Liver (tissue), 9 donors: ENCODE data around the gene ZFX. TPM values are rescaled to one million over a fixed set of nuclear protein-coding genes. Genes with fewer than 3 reads are reported as not detected.
A peak's percentile ranks its signal among the peaks of the same experiment; 100 is the strongest.

ENCODE experiments used
- DNase-seq: peaks from one replicate; pipeline ENCODE4 v3.0.0-alpha.2; 2017; ENCODE audit warnings: low spot score
- H3K27ac ChIP-seq, 2 donors: one replicate each; pipeline ENCODE4 v1.7.0; 2013; ENCODE audit warnings: inconsistent platforms in 2 of 2, low read length in 2 of 2, control low read depth in 1 of 2, low read depth in 1 of 2, mild to moderate bottlenecking in 1 of 2
- H3K27me3 ChIP-seq, 4 donors: one replicate each; pipeline versions ENCODE4 v1.6.1 to v1.7.0; 2013; ENCODE audit warnings: low read length in 3 of 4, inconsistent platforms in 1 of 4, mild to moderate bottlenecking in 1 of 4, moderate library complexity in 1 of 4; ENCODE audit not compliant: control insufficient read depth in 4 of 4, insufficient read depth in 4 of 4
- H3K36me3 ChIP-seq, 4 donors: one replicate each; pipeline versions ENCODE4 v1.6.1 to v1.7.0; 2013; ENCODE audit warnings: low read length in 3 of 4, mild to moderate bottlenecking in 3 of 4, low read depth in 1 of 4, moderate library complexity in 1 of 4; ENCODE audit not compliant: control insufficient read depth in 4 of 4, insufficient read depth in 3 of 4
- H3K4me1 ChIP-seq, 4 donors: one replicate each; pipeline versions ENCODE4 v1.6.1 to v1.7.0; 2013; ENCODE audit warnings: low read length in 3 of 4, mild to moderate bottlenecking in 3 of 4, moderate library complexity in 1 of 4; ENCODE audit not compliant: control insufficient read depth in 4 of 4, insufficient read depth in 4 of 4
- H3K4me3 ChIP-seq, 3 donors: one replicate each; pipeline versions ENCODE4 v1.6.1 to v1.7.0; 2013; ENCODE audit warnings: low read length in 3 of 3, control low read depth in 1 of 3, low read depth in 1 of 3, mild to moderate bottlenecking in 1 of 3
- H3K9ac ChIP-seq, 2 donors: one replicate each; pipeline ENCODE4 v1.7.0; 2013; ENCODE audit warnings: low read length in 2 of 2, mild to moderate bottlenecking in 2 of 2, moderate library complexity in 2 of 2, control low read depth in 1 of 2, low read depth in 1 of 2
- H3K9me3 ChIP-seq, 4 donors: one replicate each; pipeline versions ENCODE4 v1.6.1 to v1.7.0; 2013; ENCODE audit warnings: low read length in 3 of 4; ENCODE audit not compliant: control insufficient read depth in 4 of 4
- FOXA1 ChIP-seq: IDR thresholded peaks from 2 replicates; pipeline ENCODE4 v1.6.1; 2016; ENCODE audit warnings: antibody characterized with exemption
- FOXA2 ChIP-seq: IDR thresholded peaks from 2 replicates; pipeline ENCODE4 v1.6.1; 2016; ENCODE audit warnings: antibody characterized with exemption
- GABPA ChIP-seq, 2 donors: IDR thresholded peaks in 1 of 2; conservative IDR thresholded peaks in 1 of 2; 2 replicates each; pipeline ENCODE4 v1.6.1; 2016; ENCODE audit warnings: antibody characterized with exemption in 2 of 2, mild to moderate bottlenecking in 1 of 2, moderate library complexity in 1 of 2
- HNF4A ChIP-seq, 2 donors: conservative IDR thresholded peaks; 2 replicates each; pipeline ENCODE4 v1.6.1; 2016; ENCODE audit warnings: antibody characterized with exemption in 2 of 2, mild to moderate bottlenecking in 2 of 2
- JUND ChIP-seq, 2 donors: IDR thresholded peaks; 2 replicates each; pipeline ENCODE4 v1.6.1; 2016; ENCODE audit warnings: antibody characterized with exemption in 2 of 2
- RAD21 ChIP-seq, 2 donors: IDR thresholded peaks; 2 replicates each; pipeline ENCODE4 v1.6.1; 2016; ENCODE audit warnings: antibody characterized with exemption in 2 of 2, mild to moderate bottlenecking in 2 of 2
- TAF1 ChIP-seq: conservative IDR thresholded peaks from 2 replicates; pipeline ENCODE4 v1.6.1; 2016; ENCODE audit warnings: antibody characterized with exemption, mild to moderate bottlenecking
- YY1 ChIP-seq: IDR thresholded peaks from 2 replicates; pipeline ENCODE4 v1.6.1; 2016; ENCODE audit warnings: antibody characterized with exemption, mild to moderate bottlenecking
- WGBS: extraction: QIAGEN DNeasy Blood & Tissue Kit; methylation state at CpG from one replicate; pipeline ENCODE4 v1.1.7; 2013; 5-methylcytosine and 5-hydroxymethylcytosine counted together
- polyA plus RNA-seq, 2 donors: library from polyadenylated mRNA; stranded (reverse) in 1 of 2; unstranded in 1 of 2; fragments of 200-250 nt in 1 of 2; fragments of >200 nt in 1 of 2; fragmentation: Nextera tagmentation in 1 of 2; extraction: Ambion mirVana in 1 of 2; gene quantifications; one replicate each; pipeline versions ENCODE4 v1.2.1 to v1.2.3, GENCODE V29; 2013 to 2015
- total RNA-seq, 2 donors: library from RNA; depleted of rRNA; stranded (reverse); fragments of >200 nt; gene quantifications; one replicate each; pipeline ENCODE4 v1.2.3, GENCODE V29; 2014
- TF ChIP-seq, protein P1 (sequence below): IDR thresholded peaks from 2 replicates; pipeline ENCODE4 v1.6.1; 2016; ENCODE audit warnings: antibody characterized with exemption
- TF ChIP-seq, protein P2 (sequence below): fragments of 150-350 bp; IDR thresholded peaks from 2 replicates; pipeline ENCODE4 v1.5.1; 2017; ENCODE audit warnings: improper control_type of control experiment, low read depth, low read length; ENCODE audit not compliant: missing input control
- TF ChIP-seq, protein P3 (sequence below): IDR thresholded peaks from 2 replicates; pipeline ENCODE4 v1.6.1; 2016; ENCODE audit warnings: antibody characterized with exemption
- TF ChIP-seq, protein P4 (sequence below): IDR thresholded peaks from 2 replicates; pipeline ENCODE4 v1.6.1; 2016; ENCODE audit warnings: antibody characterized with exemption, mild to moderate bottlenecking
- TF ChIP-seq, protein P5 (sequence below): IDR thresholded peaks from 2 replicates; pipeline ENCODE4 v1.6.1; 2016; ENCODE audit warnings: antibody characterized with exemption
- donor health status: healthy.
- donor health status: healthy.
- donor health status: healthy.
- donor health status: healthy.
- donor health status: healthy.

Gene ZFX
- total and polyA plus RNA-seq, 4 donors = 3.8 to 50.0 (median 19.0) TPM

DNA sequence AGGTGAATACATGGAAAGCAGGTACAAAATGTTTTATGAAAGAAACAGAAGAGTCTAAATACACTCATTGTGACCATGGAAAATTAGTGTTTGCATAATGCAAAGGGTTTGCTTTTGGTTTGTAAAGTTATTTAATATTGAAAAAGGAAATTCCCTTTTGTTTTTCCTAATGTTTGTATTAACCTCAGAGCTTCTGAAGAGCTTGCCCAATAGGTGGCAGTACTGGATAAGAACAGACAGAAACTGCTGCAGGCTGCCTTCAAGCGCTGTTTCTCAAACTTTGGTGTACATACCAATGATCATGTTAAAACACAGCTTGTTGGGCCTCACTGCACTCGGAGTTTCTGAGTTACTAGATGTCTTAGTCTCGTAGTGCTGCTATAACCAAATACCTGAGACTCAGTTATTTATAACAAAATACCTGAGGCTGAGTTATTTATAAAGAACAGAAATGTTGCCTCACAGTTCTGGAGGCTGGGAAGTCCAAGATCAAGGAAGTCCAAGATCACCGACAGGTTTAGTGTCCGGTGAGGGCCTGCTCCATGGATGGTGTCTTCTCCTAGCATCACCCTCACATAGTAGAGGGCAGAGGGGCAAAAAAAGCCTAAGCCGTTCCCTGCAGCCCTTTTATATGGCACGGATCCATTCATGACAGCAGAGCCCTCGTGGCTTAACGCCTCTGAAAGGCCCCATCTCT lies 110.2 kb downstream of the ZFX start:
- 74% methylated on average over 9 of the region's 9 CpGs for WGBS
- no peaks in the 10 kb centered on the region for H3K9me3 ChIP-seq
- no peak overlapping the region for H3K9ac ChIP-seq
- H3K36me3 ChIP-seq = no peaks in the 10 kb centered on the region
- H3K4me3 ChIP-seq = no peak overlapping the region
- DNase-seq = no peak
- no peak overlapping the region for H3K27ac ChIP-seq
- peaks cover 0 to 7% (median 3%) of the 10 kb centered on the region in 4 donors for H3K4me1 ChIP-seq
- TF ChIP-seq FOXA1 = no peak
- no peak for TF ChIP-seq TAF1
- no peak for TF ChIP-seq GABPA (IDR thresholded peaks at IDR 0.05 in 1 of 2, conservative IDR thresholded peaks at IDR 0.05 in 1 of 2)
- TF ChIP-seq, protein P1, sequence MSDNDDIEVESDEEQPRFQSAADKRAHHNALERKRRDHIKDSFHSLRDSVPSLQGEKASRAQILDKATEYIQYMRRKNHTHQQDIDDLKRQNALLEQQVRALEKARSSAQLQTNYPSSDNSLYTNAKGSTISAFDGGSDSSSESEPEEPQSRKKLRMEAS = no peak
- TF ChIP-seq, protein P2, sequence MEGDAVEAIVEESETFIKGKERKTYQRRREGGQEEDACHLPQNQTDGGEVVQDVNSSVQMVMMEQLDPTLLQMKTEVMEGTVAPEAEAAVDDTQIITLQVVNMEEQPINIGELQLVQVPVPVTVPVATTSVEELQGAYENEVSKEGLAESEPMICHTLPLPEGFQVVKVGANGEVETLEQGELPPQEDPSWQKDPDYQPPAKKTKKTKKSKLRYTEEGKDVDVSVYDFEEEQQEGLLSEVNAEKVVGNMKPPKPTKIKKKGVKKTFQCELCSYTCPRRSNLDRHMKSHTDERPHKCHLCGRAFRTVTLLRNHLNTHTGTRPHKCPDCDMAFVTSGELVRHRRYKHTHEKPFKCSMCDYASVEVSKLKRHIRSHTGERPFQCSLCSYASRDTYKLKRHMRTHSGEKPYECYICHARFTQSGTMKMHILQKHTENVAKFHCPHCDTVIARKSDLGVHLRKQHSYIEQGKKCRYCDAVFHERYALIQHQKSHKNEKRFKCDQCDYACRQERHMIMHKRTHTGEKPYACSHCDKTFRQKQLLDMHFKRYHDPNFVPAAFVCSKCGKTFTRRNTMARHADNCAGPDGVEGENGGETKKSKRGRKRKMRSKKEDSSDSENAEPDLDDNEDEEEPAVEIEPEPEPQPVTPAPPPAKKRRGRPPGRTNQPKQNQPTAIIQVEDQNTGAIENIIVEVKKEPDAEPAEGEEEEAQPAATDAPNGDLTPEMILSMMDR = peak; percentile 52
- TF ChIP-seq, protein P3, sequence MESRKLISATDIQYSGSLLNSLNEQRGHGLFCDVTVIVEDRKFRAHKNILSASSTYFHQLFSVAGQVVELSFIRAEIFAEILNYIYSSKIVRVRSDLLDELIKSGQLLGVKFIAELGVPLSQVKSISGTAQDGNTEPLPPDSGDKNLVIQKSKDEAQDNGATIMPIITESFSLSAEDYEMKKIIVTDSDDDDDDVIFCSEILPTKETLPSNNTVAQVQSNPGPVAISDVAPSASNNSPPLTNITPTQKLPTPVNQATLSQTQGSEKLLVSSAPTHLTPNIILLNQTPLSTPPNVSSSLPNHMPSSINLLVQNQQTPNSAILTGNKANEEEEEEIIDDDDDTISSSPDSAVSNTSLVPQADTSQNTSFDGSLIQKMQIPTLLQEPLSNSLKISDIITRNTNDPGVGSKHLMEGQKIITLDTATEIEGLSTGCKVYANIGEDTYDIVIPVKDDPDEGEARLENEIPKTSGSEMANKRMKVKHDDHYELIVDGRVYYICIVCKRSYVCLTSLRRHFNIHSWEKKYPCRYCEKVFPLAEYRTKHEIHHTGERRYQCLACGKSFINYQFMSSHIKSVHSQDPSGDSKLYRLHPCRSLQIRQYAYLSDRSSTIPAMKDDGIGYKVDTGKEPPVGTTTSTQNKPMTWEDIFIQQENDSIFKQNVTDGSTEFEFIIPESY = no peak
- TF ChIP-seq YY1 = no peak
- TF ChIP-seq, protein P4, sequence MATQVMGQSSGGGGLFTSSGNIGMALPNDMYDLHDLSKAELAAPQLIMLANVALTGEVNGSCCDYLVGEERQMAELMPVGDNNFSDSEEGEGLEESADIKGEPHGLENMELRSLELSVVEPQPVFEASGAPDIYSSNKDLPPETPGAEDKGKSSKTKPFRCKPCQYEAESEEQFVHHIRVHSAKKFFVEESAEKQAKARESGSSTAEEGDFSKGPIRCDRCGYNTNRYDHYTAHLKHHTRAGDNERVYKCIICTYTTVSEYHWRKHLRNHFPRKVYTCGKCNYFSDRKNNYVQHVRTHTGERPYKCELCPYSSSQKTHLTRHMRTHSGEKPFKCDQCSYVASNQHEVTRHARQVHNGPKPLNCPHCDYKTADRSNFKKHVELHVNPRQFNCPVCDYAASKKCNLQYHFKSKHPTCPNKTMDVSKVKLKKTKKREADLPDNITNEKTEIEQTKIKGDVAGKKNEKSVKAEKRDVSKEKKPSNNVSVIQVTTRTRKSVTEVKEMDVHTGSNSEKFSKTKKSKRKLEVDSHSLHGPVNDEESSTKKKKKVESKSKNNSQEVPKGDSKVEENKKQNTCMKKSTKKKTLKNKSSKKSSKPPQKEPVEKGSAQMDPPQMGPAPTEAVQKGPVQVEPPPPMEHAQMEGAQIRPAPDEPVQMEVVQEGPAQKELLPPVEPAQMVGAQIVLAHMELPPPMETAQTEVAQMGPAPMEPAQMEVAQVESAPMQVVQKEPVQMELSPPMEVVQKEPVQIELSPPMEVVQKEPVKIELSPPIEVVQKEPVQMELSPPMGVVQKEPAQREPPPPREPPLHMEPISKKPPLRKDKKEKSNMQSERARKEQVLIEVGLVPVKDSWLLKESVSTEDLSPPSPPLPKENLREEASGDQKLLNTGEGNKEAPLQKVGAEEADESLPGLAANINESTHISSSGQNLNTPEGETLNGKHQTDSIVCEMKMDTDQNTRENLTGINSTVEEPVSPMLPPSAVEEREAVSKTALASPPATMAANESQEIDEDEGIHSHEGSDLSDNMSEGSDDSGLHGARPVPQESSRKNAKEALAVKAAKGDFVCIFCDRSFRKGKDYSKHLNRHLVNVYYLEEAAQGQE = no peak
- TF ChIP-seq, protein P5, sequence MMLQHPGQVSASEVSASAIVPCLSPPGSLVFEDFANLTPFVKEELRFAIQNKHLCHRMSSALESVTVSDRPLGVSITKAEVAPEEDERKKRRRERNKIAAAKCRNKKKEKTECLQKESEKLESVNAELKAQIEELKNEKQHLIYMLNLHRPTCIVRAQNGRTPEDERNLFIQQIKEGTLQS = no peak
- TF ChIP-seq FOXA2 = no peak
- peak; percentile 78 to 85 for TF ChIP-seq RAD21 (IDR thresholded peaks at IDR 0.05)
- no peak for TF ChIP-seq JUND (IDR thresholded peaks at IDR 0.05)
- peaks cover 0 to 5% (median 0%) of the 10 kb centered on the region in 4 donors for H3K27me3 ChIP-seq

DNA sequence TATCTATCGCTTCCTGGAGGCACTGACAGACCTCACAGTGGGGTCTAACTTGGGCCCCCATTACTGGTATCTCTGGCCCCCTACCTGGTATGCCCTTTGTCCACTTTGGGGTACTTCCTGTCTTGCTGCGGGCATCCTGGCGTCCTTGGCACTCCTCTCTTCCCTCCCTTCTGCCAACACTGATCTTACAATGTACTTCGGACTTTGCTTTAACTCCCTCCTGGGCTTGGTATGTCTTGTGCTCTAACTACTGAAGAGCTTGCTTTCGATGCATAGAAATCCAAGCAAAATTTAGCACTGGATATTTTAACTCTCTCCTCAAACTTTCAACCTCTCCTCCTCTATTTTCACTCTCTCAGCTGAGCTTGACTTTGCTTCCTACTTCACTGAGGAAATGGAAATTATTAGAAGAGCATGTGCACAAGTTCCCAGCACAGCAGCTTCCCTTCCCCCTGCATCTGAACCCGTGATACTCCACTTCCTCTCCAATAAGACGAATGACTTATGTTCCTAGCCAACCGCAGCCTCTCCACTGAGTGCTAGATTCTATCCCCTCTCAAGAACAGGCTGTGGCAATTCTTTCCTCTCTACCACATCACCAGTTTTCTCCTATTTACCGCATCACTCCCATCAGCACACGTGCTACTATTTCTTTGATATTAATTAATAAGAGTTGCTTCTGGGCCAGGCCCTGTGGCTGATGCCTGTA lies 111.5 kb downstream of the ZFX start:
- 38% methylated on average over 10 of the region's 10 CpGs for WGBS
- Histone ChIP-seq H3K27me3 (peaks cover 0 to 3% (median 0%) of the 10 kb centered on the region in 4 donors), H3K27ac (peak overlapping the region; percentile 37 to 44), H3K4me3 (no peak overlapping the region), H3K4me1 (peaks cover 0 to 7% (median 3%) of the 10 kb centered on the region in 4 donors), H3K36me3 (no peaks in the 10 kb centered on the region), H3K9ac (no peak overlapping the region), H3K9me3 (no peaks in the 10 kb centered on the region)
- peak; percentile 35 to 43 for TF ChIP-seq HNF4A (conservative IDR thresholded peaks at IDR 0.05)
- TF ChIP-seq, protein P2 = no peak
- TF ChIP-seq GABPA (IDR thresholded peaks at IDR 0.05 in 1 of 2, conservative IDR thresholded peaks at IDR 0.05 in 1 of 2) = peak in 1 of 2 donors; percentile 15
- TF ChIP-seq, protein P1 = peak; percentile 53
- no peak for DNase-seq
